ENCODE results near the gene TRAPPC14.

The TRAPPC14 gene

DNA sequence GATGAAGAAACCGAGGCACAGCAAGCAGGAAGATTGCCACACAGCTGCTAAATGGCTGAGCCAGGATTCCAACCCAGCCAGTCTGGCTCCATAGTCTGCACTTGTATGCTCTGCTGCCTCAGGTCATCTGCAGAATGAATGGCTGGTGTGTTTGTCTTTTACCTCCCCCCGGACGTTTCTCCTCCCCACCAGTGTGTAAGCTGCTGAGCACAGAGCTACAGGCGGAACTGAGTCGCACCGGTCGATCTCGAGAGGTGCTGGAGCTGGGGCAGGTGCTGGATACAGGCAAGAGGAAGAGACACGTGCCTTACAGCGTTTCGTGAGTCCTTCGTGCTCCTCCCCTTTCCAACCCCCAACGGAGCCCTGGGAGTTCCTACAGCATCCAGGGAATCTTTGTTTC, 36.5 kb downstream of the TRAPPC14 start:
- no peak for DNase-seq

DNA sequence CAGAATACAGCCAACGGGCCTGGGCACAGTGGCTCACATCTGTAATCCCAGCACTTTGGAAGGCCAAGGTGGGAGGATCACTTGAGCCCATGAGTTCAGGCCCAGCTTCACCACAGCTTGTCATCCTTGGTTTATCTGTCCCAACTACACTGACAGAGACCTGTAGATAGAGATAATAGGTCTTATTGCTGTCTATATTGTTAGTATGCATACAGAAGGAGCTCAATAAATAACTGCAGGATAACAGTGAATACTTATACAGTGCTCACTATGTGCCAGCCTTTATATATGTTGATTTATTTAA, 37.8 kb downstream of the TRAPPC14 start:
- DNase-seq = no peak

DNA sequence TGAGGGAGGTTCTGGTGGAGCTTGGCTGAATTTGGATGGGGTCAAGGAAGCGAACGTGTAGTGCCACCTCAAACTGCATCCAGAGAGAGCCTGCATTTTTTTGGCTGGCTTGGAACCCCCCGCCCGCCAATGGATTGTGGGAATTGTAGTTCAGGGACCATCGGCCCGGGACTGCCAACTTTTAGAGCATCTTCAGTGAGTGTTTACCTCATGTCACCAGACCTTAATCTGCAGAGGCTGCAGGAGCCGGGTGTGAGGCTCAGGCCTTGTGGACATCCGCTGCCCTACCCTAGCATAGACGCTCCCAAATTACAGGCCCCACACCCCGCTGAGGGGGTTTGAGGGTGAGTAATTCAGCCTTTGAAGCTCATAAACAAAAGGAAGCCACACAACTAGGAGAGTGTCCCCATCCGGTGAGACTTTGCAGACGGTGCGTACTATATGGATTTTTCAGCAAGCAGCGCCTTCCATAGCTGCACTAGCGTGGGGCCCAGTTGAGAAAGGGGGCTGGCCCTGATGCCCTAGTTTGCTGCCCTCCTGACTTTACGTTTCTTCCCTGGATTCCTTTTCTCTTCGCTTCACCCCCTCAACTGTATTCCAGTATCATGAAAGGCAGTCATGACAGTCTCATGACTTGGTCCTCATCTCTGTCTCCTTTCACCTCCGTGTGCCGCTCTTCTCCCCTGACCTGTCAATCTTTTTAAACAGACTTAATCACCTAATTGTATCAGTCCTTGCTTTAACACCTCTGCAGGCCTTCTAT, 38.4 kb downstream of the TRAPPC14 start:
- DNase-seq = peak; percentile 54

DNA sequence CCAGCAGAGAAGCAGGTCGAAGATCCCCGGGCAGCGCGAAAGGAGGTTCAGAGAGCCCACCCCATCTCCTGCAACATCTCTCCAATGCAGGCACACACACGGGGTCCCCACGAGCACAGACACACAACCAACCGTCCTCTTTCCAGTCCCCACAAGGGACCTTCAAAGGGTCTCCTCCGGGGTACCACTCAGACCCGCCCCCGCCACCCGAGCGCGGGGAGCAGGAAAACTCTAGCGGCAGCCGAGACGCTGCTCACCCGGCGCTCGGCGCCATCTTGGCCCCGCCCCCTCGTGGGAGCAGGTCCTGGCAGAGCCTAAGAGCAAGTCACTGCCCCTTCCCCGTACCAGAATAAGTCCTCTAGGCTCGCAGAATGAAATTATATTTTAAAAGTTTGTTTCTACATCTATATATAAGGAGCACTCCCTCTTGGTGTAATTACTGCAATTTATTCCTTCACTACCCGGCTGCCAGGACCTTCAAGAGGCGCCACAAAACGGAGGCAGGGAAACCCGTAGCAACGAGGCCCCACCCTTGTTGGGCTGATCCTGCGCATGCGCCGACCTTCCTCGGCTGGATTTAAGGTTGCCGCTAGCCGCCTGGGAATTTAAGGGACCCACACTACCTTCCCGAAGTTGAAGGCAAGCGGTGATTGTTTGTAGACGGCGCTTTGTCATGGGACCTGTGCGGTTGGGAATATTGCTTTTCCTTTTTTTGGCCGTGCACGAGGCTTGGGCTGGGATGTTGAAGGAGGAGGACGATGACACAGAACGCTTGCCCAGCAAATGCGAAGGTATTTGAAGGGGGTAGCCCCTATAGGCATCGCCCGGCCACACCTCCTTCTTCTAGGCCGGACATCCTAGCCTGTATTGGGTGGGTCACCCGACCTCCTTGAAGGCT, 39.2 kb downstream of the TRAPPC14 start, which contains the start of the genes CNPY4 and TAF6:
TSS of gene CNPY4 (plus strand) at position 563 of the 898 bp plus-strand sequence. CDS start at position 674, 111 bp downstream.
TSS of gene TAF6 (minus strand) at position 287 of the 898 bp plus-strand sequence. CDS start 5,149 bp downstream, outside the sequence.
- DNase-seq = peak; percentile 93

DNA sequence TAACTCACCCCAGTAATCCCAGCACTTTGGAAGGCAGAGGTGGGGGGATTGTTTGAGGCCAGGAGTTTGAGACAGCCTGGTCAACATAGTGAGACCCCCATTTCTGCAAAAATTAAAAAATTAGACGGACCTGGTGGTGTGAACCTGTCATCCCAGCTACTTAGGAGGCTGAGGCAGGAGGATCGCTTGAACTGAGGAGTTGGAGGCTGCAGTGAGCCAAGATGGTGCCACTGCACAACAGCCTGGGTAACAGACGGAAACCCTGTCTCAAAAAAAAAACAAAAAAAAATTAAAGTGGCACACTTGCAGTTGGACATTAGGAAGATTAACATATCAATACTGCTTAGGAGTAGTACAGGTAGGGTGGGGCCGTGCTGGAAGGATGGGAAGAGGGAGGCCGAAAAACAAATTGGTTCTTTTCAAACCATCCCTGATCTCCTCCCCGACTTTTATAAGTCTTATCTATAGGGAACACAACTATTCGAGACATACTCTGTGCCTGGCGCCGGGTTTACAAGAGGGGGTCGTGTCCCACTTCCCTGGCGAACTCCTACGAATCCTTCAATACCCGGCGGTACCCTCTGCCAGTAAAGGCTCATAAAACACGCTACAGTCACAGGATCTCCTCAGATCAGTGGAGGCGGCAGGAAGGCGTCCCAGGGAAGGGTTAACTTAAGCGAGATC, 40.0 kb downstream of the TRAPPC14 start:
- no peak for DNase-seq

DNA sequence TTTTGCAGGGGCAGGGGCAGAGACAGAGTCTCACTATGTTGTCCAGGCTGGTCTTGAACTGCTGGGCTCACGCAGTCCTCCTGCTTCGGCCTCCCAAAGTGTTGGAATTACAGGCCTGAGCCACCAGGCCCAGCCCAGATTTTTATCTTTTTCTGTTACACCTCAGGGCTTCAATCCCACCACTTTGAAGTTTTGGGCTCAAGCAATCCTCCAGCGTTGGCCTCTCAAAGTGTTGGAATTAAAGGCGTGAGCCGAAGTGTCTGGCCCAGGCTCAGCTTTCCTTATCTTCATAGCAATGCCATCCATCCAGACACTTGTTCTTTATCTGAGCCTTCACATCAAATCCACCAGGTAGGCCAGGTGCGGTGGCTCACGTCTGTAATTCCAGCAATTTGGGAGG, 43.5 kb downstream of the TRAPPC14 start:
- no peak for DNase-seq

DNA sequence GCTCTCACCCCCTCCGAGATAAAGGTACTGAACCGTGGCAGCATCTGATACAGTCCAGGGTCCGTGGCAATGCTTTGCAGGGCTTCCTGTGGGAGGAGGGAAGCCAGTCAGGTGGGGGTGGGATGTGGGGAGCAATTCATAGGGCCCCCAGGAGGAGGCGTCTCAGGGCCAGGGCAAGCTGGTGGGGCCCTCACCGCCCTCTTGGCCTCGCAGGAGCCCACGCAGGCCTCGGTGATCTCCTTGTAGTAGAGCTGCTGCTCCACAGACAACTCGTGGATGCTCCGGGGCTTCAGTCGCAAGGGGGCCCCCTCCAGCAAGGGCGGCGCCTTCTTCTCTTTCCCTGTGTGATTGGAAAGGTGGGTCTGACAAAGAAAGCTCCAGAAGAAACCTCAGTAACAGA, 46.6 kb downstream of the TRAPPC14 start:
- no peak for DNase-seq

DNA sequence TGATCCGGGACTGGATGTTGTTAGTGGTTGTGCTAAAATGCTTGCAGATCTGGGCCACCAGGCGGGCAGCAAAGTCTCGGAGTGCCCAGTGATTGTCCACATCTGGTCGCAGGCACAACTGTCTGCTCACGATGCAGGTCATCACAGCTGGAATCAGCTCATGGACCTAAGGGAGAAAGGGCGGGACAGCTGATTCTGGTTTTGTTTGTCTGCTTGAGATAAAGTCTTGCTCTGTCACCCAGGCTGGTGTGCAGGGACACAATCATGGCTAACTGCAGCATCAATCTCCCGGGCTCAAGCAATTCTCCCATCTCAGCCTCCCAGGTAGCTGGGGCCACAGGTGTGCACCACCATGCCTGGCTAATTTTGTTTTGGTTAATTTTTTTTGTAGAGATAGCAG, 47.4 kb downstream of the TRAPPC14 start:
- no peak for DNase-seq

DNA sequence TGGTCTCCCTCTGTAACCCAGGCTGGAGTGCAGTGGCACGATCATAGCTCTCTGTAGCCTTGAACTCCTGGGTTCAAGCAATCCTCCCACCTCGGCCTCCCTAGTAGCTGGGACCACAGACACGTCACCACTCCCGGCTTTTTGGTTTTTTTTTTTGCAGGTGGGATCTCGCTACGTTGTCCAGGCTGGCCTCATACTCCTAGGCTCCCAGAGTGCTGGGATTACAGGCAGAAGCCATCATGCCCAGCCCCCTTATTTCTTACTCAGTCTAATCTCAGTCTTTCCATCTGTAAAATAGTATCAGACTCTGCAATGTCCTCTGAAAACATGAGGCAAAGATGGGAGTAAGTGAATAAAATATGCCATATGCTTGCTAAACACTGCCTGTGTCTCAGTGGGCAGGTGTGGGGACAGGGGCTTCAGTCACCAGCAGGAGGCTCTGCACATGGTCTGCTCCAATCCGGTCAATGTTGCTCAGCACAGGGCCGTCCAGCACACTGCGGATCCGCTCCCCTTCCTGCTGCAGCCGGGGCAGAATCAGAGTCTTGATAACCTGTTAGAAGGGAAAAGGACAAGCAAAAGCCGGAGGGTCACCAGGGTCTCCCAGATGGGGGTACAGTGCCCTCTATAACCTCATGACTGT, 48.9 kb downstream of the TRAPPC14 start:
- DNase-seq = no peak

DNA sequence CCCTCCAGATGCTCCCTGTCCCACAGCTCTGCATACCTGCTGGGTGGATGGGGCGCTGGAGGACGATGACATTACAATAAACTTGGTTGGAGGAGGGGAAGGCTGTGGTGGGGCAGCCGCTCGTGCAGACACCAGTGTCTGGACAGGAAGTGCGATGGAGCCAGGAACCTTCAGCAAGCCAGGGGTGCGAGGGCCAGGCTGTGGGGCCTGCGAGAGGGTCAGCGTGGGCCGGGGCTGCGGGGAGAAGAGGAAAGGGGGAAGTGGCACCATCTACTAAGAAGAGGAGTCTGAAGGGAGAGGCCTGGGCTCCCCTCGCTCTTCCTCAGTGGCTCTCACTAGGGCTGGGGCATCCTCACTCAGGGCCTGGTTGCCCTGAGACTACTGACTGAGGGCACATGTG, 50.6 kb downstream of the TRAPPC14 start:
- DNase-seq = no peak

DNA sequence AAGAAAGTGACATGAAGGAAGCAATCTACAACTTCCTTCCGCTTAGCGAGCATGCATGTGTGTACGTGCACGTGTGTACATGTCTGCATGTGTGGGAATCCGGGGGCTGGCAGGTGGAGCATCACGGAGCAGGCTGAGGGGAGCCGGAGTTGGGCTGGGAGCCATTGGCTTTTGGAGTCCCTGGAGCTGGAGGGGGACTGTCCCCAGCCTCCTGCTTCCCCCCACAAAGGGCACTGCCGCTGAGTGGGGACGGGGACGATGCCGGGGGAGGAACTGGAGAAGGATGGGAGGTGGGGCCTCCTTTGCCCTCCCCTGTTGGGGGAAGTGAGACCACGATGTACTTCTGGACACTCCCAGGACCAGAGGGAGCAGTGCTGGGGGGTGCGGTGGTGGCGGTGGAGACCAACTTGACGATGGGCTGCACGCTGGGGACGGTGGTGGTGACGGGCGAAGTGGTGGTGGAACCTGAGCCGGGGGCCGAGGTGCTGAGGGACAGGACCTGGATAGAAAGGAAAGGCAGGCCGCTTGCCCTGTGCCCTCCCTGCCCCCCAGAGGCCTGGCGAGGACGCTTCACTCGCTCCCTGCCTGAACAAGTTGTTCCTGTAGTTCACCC, 51.3 kb downstream of the TRAPPC14 start:
- DNase-seq = no peak

DNA sequence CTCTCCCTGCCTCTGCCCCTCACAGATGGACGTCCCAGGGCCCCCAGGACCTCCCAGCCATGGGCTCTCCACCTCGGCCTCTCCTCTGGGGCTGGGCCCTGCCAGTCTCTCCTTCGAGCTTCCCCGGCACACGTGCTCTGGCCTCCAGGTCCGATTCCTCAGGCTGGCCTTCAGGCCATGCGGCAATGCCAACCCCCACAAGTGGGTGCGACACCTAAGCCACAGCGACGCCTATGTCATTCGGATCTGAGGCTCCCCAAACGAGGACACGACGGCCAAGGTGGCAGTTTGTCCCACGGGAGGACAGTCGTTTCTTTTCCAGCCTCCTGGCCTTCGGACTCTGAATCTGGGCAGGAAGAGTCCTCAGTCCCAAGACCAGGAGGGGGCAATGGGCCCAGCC, 51.9 kb downstream of the TRAPPC14 start:
- no peak for DNase-seq

DNA sequence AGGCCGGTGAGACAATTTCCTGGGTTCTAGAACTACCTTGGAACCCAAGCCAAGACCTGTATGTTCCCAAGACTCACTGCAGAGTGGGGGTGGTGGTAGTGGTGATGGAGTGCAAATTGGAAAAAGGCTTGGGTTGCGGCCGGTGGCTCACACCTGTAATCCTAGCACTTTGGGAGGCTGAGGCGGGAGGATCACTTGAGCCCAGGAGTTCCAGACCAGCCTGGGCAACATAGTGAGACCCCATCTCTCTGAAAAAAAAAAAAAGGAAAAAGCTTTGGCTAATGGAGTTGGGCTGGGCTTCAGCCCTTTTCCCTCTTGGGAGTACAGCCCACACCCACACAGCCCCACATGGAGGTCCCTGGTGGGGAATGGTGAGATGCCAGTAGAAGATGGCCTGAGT, 53.0 kb downstream of the TRAPPC14 start:
- DNase-seq = no peak
